SK-N-SH (cell line): ENCODE data around the gene SPATC1L. TPM values are rescaled to one million over a fixed set of nuclear protein-coding genes. Genes with fewer than 3 reads are reported as not detected.

Source experiments
- CTCF ChIA-PET: fragments of 300-600, 350-600 bp; formaldehyde crosslinking; extraction: SDS; loops from one replicate; lab custom pipeline; 2021; lab: Yijun Ruan, JAX
- POLR2A ChIA-PET: fragments of 350-600 bp; sonication (Branson Sonifier 250); formaldehyde crosslinking; extraction: SDS; loops from one replicate; lab custom pipeline; 2020; ENCODE audit warnings: antibody characterized with exemption, inconsistent platforms; lab: Yijun Ruan, JAX
- DNase-seq: peaks from one replicate; pipeline ENCODE4 v3.0.0; 2012
- H2AFZ ChIP-seq: fragments of 200-600 bp; sonication (generic); 2 replicates; pipeline ENCODE4 v1.8.1; 2016; ENCODE audit warnings: antibody characterized with exemption, mild to moderate bottlenecking, low read depth
- H3F3A ChIP-seq: fragments of 200-600 bp; sonication (generic); replicated peaks from 2 replicates; pipeline ENCODE3; 2016; ENCODE audit warnings: antibody characterized with exemption, mild to moderate bottlenecking; ENCODE audit not compliant: insufficient read depth
- H3K27ac ChIP-seq, 2 experiments: fragments of 200-500 bp in 1 of 2; fragments of 200-600 bp in 1 of 2; sonication (Bioruptor generic) in 1 of 2; sonication (generic), shearing (Covaris generic) in 1 of 2; 2 replicates each; pipeline versions ENCODE4 v1.5.1 to v1.6.1; 2014 to 2016; ENCODE audit warnings: low read depth in 2 of 2, inconsistent platforms in 1 of 2, low read length in 1 of 2, mild to moderate bottlenecking in 1 of 2, mixed read lengths in 1 of 2
- H3K27me3 ChIP-seq: fragments of 200-600 bp; sonication (generic), shearing (Covaris generic); 2 replicates; pipeline ENCODE4 v1.6.1; 2016; ENCODE audit warnings: mixed run types; ENCODE audit not compliant: insufficient read depth
- H3K36me3 ChIP-seq, 2 experiments: fragments of 200-500 bp in 1 of 2; fragments of 200-600 bp in 1 of 2; sonication (Bioruptor generic) in 1 of 2; sonication (generic) in 1 of 2; replicated peaks in 1 of 2; 2 replicates each; pipeline versions ENCODE3 to v1.5.1; 2014 to 2016; ENCODE audit warnings: low read length in 1 of 2, mild to moderate bottlenecking in 1 of 2; ENCODE audit not compliant: insufficient read depth in 2 of 2, control insufficient read depth in 1 of 2
- H3K4me1 ChIP-seq, 2 experiments: fragments of 200-500 bp in 1 of 2; fragments of 200-600 bp in 1 of 2; sonication (Bioruptor generic) in 1 of 2; sonication (generic), shearing (Covaris generic) in 1 of 2; 2 replicates each; pipeline versions ENCODE4 v1.5.1 to v1.6.1; 2014 to 2016; ENCODE audit warnings: low read depth in 1 of 2, low read length in 1 of 2, mixed run types in 1 of 2; ENCODE audit not compliant: insufficient read depth in 2 of 2, control insufficient read depth in 1 of 2
- H3K4me2 ChIP-seq: fragments of 200-600 bp; sonication (generic), shearing (Covaris generic); 2 replicates; pipeline ENCODE4 v1.6.1; 2017; ENCODE audit warnings: mixed run types
- H3K4me3 ChIP-seq, 2 experiments: fragments of 200-500 bp in 1 of 2; fragments of 200-600 bp in 1 of 2; sonication (Bioruptor generic) in 1 of 2; sonication (generic), shearing (Covaris generic) in 1 of 2; 2 replicates each; pipeline versions ENCODE4 v1.5.1 to v1.8.1; 2014 to 2016; ENCODE audit warnings: low read depth in 2 of 2, inconsistent platforms in 1 of 2, low read length in 1 of 2, mild to moderate bottlenecking in 1 of 2, mixed read lengths in 1 of 2, moderate library complexity in 1 of 2
- H3K79me2 ChIP-seq: fragments of 200-600 bp; sonication (generic); 2 replicates; pipeline ENCODE4 v1.8.1; 2017; ENCODE audit warnings: mild to moderate bottlenecking; ENCODE audit not compliant: insufficient read depth
- H3K9ac ChIP-seq: fragments of 200-600 bp; sonication (generic); 2 replicates; pipeline ENCODE4 v1.6.1; 2017; ENCODE audit warnings: mixed run types
- H3K9me2 ChIP-seq: fragments of 200-600 bp; sonication (generic); 2 replicates; pipeline ENCODE4 v1.6.1; 2017; ENCODE audit warnings: mixed run types
- H3K9me3 ChIP-seq: fragments of 200-600 bp; sonication (generic); 2 replicates; pipeline ENCODE4 v1.6.1; 2017; ENCODE audit warnings: mixed run types, mild to moderate bottlenecking, moderate library complexity
- H4K20me1 ChIP-seq: fragments of 200-600 bp; sonication (generic); 2 replicates; pipeline ENCODE4 v1.6.1; 2017; ENCODE audit warnings: mild to moderate bottlenecking, mixed run types; ENCODE audit not compliant: insufficient read depth
- CHD2 ChIP-seq: fragments of 150-350 bp; IDR thresholded peaks from 2 replicates; pipeline ENCODE4 v1.6.1; 2018; ENCODE audit warnings: low read length; ENCODE audit not compliant: partially characterized antibody
- ELF1 ChIP-seq: IDR thresholded peaks from 2 replicates; pipeline ENCODE4 v1.4.0; 2012
- EZH2phosphoT487 ChIP-seq: fragments of 200-600 bp; sonication (generic); IDR thresholded peaks from 2 replicates; pipeline ENCODE4 v1.6.1; 2017; ENCODE audit warnings: low read depth, mixed run types, mild to moderate bottlenecking, antibody characterized with exemption, moderate library complexity, borderline replicate concordance
- GATA2 ChIP-seq: sonication (generic); formaldehyde crosslinking; IDR thresholded peaks from 2 replicates; pipeline ENCODE4 v1.5.0; 2020; ENCODE audit warnings: mild to moderate bottlenecking, missing genetic modification reagents
- IRF3 ChIP-seq: fragments of 150-350 bp; IDR thresholded peaks from 2 replicates; pipeline ENCODE4 v1.6.1; 2016; ENCODE audit warnings: mild to moderate bottlenecking, low read depth, low read length
- MEF2A ChIP-seq: IDR thresholded peaks from 2 replicates; pipeline ENCODE4 v1.4.0; 2012; ENCODE audit warnings: low read depth, borderline replicate concordance
- MXI1 ChIP-seq: IDR thresholded peaks from 2 replicates; pipeline ENCODE4 v1.6.1; 2012; ENCODE audit warnings: mild to moderate bottlenecking, low read depth, low read length, improper control_type of control experiment
- RAD21 ChIP-seq: IDR thresholded peaks from 2 replicates; pipeline ENCODE4 v1.6.1; 2012; ENCODE audit warnings: mild to moderate bottlenecking, low read length
- RCOR1 ChIP-seq: fragments of 150-350 bp; IDR thresholded peaks from 2 replicates; pipeline ENCODE4 v1.6.1; 2017; ENCODE audit warnings: antibody characterized with exemption, low read length
- TAF1 ChIP-seq: IDR thresholded peaks from 2 replicates; pipeline ENCODE4 v1.6.1; 2012; ENCODE audit warnings: low read depth, mild to moderate bottlenecking, low read length, moderate library complexity, borderline replicate concordance
- TCF12 ChIP-seq: IDR thresholded peaks from 2 replicates; pipeline ENCODE4 v1.4.0; 2012
- ZBTB33 ChIP-seq: IDR thresholded peaks from 2 replicates; pipeline ENCODE4 v1.4.0; 2012; ENCODE audit warnings: low read depth, borderline replicate concordance
- WGBS: methylation state at CpG from one replicate; pipeline ENCODE4 v1.1.6; 2017; ENCODE audit warnings: low lambda C conversion rate; 5-methylcytosine and 5-hydroxymethylcytosine counted together
- polyA plus RNA-seq, 3 experiments: library from polyadenylated mRNA; depleted of rRNA; stranded (reverse); fragments of >200 nt; gene quantifications; 2 replicates each; pipeline ENCODE4 v1.2.3, GENCODE V29; 2012
- TF ChIP-seq, protein P1 (sequence below): IDR thresholded peaks from 2 replicates; pipeline ENCODE4 v1.6.1; 2012; ENCODE audit warnings: mild to moderate bottlenecking, low read depth, low read length, moderate library complexity
- TF ChIP-seq, protein P2 (sequence below): fragments of 150-350 bp; IDR thresholded peaks from 2 replicates; pipeline ENCODE4 v1.6.1; 2017; ENCODE audit warnings: antibody characterized with exemption, low read length, low read depth, borderline replicate concordance

The SPATC1L gene
- polyA plus RNA-seq, 1 of the 3 experiments (the other 2 are of a cell fraction), result 8.3 TPM

DNA sequence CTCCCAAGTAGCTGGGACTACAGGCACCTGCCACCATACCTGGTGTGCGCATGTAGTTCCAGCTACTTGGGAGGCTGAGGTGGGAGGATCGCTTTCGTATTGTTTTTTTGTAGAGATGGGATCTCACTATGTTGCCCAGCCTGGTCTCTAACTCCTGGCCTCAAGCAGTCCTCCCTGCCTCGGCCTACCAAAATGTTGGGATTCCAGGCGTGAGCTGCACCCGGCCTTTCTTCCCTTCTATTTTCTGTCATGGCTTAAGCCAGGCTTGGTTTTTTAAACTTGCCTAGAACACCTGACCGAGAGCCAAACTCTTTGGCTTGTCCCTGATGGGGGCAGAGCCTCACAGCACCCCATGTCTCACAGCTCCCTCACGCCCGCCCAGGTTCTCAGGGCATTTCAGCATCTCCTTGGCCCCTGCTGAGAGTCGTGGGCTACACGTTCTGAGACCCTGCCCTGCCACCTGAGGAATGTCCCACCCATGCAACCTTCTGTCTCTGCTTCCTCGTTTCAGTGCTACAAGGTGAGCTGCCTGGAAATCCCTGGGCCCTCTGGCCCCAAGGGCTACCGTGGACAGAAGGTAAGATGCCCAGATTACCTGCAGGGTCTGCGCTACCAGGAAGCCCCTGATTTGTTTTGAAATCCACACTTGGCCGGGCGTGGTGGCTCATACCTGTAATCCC is 70.6 kb downstream of the SPATC1L start:
- H3F3A ChIP-seq, result no peaks in the 10 kb centered on the region
- no peak overlapping the region for H2AFZ ChIP-seq
- H3K27ac ChIP-seq, result no peak overlapping the region
- H3K9me3 ChIP-seq, result no peaks in the 10 kb centered on the region
- ChIA-PET POLR2A (no interaction called here), CTCF (interaction anchor here (0.7 to 1.9 kb wide), 2 partner anchors 30 to 118 kb away, joined by 3 to 6 read pairs; no protein-coding TSS in a partner anchor)
- 98% methylated on average over 16 of the region's 16 CpGs for WGBS
- peaks cover 12% of the 10 kb centered on the region for H4K20me1 ChIP-seq
- H3K9ac ChIP-seq, result no peak overlapping the region
- TF ChIP-seq MEF2A (no peak), ZBTB33 (no peak), TCF12 (no peak), IRF3 (no peak), ELF1 (no peak), RAD21 (no peak), GATA2 (CRISPR knock-in tag) (no peak)
- TF ChIP-seq, protein P1, sequence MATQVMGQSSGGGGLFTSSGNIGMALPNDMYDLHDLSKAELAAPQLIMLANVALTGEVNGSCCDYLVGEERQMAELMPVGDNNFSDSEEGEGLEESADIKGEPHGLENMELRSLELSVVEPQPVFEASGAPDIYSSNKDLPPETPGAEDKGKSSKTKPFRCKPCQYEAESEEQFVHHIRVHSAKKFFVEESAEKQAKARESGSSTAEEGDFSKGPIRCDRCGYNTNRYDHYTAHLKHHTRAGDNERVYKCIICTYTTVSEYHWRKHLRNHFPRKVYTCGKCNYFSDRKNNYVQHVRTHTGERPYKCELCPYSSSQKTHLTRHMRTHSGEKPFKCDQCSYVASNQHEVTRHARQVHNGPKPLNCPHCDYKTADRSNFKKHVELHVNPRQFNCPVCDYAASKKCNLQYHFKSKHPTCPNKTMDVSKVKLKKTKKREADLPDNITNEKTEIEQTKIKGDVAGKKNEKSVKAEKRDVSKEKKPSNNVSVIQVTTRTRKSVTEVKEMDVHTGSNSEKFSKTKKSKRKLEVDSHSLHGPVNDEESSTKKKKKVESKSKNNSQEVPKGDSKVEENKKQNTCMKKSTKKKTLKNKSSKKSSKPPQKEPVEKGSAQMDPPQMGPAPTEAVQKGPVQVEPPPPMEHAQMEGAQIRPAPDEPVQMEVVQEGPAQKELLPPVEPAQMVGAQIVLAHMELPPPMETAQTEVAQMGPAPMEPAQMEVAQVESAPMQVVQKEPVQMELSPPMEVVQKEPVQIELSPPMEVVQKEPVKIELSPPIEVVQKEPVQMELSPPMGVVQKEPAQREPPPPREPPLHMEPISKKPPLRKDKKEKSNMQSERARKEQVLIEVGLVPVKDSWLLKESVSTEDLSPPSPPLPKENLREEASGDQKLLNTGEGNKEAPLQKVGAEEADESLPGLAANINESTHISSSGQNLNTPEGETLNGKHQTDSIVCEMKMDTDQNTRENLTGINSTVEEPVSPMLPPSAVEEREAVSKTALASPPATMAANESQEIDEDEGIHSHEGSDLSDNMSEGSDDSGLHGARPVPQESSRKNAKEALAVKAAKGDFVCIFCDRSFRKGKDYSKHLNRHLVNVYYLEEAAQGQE, result no peak
- H3K36me3 ChIP-seq, result peaks cover 25 to 38% of the 10 kb centered on the region in 2 experiments
- DNase-seq, result peak; percentile 14
- H3K4me1 ChIP-seq, result peaks cover 0 to 27% of the 10 kb centered on the region in 2 experiments; a peak in 1 of 4 replicates
- no peaks in the 10 kb centered on the region for H3K9me2 ChIP-seq
- H3K79me2 ChIP-seq, result peaks cover 23% of the 10 kb centered on the region
- H3K4me3 ChIP-seq, result no peak overlapping the region
- H3K4me2 ChIP-seq, result no peak overlapping the region
- H3K27me3 ChIP-seq, result no peaks in the 10 kb centered on the region

DNA sequence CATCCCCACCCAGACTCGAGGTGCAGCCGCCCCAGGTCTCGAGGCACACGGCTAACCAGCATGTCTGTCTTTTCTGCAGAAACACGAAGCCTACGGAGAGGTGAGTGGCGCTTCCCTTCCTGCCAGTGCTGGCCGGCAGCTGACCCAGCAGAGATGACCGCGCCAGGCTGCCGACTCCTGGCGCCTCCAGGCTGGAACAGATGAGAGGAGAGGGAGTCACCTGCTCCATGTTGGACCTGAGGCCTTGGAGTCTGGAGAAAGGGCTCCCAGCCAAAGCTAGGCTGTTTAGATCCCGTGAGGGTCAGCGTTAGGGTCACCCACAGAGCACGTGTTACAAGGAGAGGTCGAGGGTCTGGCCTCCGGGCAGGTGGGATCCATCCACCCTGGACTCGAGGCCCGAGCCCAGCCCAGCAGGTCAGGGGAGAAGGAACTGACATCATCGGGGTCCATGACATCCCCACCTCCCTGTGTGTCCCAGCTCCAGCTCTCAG is 71.5 kb downstream of the SPATC1L start:
- CTCF ChIA-PET, result interaction anchor here (0.7 to 1.2 kb wide), 2 partner anchors 31 to 119 kb away, joined by 3 read pairs; no protein-coding TSS in a partner anchor

More for the DNA sequence above, 71.5 kb downstream of the SPATC1L start:
- H3K36me3 ChIP-seq, result peaks cover 25 to 32% of the 10 kb centered on the region in 2 experiments
- no peak for TF ChIP-seq TAF1
- TF ChIP-seq GATA2 (CRISPR knock-in tag), result no peak
- no peak for TF ChIP-seq CHD2
- TF ChIP-seq, protein P2, sequence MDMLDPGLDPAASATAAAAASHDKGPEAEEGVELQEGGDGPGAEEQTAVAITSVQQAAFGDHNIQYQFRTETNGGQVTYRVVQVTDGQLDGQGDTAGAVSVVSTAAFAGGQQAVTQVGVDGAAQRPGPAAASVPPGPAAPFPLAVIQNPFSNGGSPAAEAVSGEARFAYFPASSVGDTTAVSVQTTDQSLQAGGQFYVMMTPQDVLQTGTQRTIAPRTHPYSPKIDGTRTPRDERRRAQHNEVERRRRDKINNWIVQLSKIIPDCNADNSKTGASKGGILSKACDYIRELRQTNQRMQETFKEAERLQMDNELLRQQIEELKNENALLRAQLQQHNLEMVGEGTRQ, result no peak
- TF ChIP-seq RCOR1, result no peak
- TF ChIP-seq EZH2phosphoT487, result no peak
- TF ChIP-seq MXI1, result no peak
- no peak overlapping the region for H3K9ac ChIP-seq
- no peak for DNase-seq
- H3K9me3 ChIP-seq, result no peaks in the 10 kb centered on the region
- H3K4me2 ChIP-seq, result no peak overlapping the region
- no peak overlapping the region for H3K27ac ChIP-seq
- no peaks in the 10 kb centered on the region for H3F3A ChIP-seq
- peaks cover 32% of the 10 kb centered on the region for H3K79me2 ChIP-seq
- peaks cover 0 to 27% of the 10 kb centered on the region in 2 experiments; a peak in 1 of 4 replicates for H3K4me1 ChIP-seq
- H4K20me1 ChIP-seq, result peaks cover 12% of the 10 kb centered on the region
- POLR2A ChIA-PET, result no interaction called here
- H2AFZ ChIP-seq, result no peak overlapping the region
- H3K4me3 ChIP-seq, result no peak overlapping the region
- no peaks in the 10 kb centered on the region for H3K27me3 ChIP-seq
- 90% methylated on average over 7 of the region's 20 CpGs for WGBS
- H3K9me2 ChIP-seq, result no peaks in the 10 kb centered on the region
